ENCODE results near the gene KRTAP26-1. TPM values are rescaled to one million over a fixed set of nuclear protein-coding genes. Genes with fewer than 3 reads are reported as not detected.

The KRTAP26-1 gene
- polyA plus RNA-seq, 1 donor from 2014 or later = not detected

DNA sequence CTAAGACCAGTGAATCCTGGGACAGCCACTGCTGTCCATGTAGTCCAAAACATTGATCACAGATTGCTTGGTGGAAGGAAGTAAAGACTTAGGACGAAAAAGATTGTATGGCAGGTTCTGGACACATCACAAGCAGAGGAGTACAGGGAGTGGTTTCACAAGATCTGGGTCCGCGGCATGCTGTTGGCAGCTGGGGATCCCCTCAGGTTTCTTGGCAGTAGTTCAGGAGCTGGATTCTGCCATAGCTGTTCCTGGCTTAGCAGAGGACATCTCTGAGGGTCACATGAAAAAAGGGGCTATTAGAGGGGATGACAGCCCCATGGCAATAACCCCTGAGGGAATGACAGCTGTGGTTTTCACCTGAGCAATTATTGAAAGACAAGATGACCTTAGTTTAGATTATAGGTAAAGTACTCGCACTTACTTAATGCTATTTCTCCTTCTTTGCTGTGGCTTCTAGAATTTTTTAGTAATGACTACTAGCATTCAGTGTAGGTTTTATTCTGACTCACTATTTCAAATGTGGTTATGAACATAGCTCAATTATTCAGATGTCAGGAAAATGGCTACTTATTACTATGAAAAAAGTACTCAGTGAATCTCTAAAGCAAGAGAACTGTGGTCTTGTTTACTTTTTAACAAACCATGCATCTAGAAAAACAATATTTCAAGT lies 9.2 kb upstream of the KRTAP26-1 start:
- Mint-ChIP-seq H3K9me3 (peaks cover 0 to 11% (median 5%) of the 10 kb centered on the region in 3 donors), H3K27ac (no peak overlapping the region), H3K27me3 (no peaks in the 10 kb centered on the region), H3K4me3 (no peak overlapping the region), H3K36me3 (no peaks in the 10 kb centered on the region), H3K4me1 (no peaks in the 10 kb centered on the region)

DNA sequence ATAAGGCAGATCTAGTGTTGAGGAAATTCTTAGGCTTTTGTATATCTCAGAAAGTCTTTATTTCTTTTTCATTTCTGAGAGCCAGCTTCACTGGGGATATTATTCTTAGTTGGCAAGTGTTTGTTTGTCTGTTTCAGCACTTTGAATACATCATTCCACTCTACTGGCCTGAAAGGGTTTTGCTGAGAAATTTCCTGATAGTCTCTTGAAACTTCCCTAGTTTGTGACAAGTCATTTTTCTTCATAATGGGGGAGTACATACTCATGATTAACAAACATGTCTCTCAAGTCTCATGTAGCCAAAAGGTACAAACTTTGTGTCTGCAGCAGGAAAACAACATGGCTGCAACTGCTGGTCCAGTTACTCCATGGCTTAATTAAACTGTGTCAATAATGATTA lies 6.3 kb upstream of the KRTAP26-1 start:
- no peaks in the 10 kb centered on the region for H3K36me3 Mint-ChIP-seq
- no peak overlapping the region for H3K27ac Mint-ChIP-seq
- no peaks in the 10 kb centered on the region for H3K4me1 Mint-ChIP-seq
- no peak overlapping the region for H3K4me3 Mint-ChIP-seq
- no peaks in the 10 kb centered on the region for H3K27me3 Mint-ChIP-seq
- peaks cover 0 to 20% (median 3%) of the 10 kb centered on the region in 3 donors for H3K9me3 Mint-ChIP-seq

DNA sequence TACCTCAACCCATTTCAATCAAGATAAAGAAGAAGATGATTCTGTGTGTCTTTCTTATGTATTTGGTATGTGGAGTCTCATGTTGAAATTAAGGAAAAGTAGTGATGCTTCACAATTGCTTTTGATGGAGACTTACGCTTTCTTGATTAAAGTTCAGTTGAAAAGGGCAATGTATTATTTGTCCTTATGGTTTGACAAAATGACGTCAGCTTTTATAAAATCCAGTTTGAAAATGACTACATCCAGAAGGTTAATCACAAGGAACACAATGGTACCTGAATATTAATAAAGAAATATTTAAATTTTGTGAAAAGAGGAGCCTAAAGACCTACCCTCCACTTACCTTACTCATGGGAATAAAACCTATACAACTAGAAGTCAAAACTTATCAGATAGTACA lies 4.4 kb downstream of the KRTAP26-1 start:
- Mint-ChIP-seq H3K27me3 (no peaks in the 10 kb centered on the region), H3K9me3 (peaks cover 3 to 9% (median 5%) of the 10 kb centered on the region in 3 donors), H3K4me1 (no peaks in the 10 kb centered on the region), H3K36me3 (no peaks in the 10 kb centered on the region), H3K4me3 (no peak overlapping the region), H3K27ac (no peak overlapping the region)

DNA sequence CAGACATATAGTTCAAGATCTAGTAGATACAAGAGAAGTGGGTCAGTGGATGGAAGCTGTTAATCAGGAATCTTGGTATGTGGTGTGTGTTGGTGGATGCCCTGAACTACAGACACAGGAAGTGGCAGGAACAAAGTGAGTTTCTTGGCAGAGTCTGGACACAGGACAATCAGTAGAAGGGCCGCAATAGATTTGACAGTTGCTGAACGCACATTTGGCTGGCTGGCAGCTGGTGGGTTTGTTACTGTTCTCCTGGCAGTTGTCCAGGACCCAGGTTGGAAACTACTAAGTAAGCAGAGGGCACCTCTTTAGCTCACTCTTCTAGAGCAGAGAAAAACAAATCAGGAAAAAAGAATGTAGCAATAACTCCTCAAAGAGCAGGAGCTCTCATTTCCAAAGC lies 13.2 kb downstream of the KRTAP26-1 start:
- Mint-ChIP-seq H3K9me3 (peaks cover 0 to 6% (median 0%) of the 10 kb centered on the region in 3 donors), H3K27ac (no peak overlapping the region), H3K4me3 (no peak overlapping the region), H3K27me3 (no peaks in the 10 kb centered on the region), H3K4me1 (no peaks in the 10 kb centered on the region), H3K36me3 (no peaks in the 10 kb centered on the region)

DNA sequence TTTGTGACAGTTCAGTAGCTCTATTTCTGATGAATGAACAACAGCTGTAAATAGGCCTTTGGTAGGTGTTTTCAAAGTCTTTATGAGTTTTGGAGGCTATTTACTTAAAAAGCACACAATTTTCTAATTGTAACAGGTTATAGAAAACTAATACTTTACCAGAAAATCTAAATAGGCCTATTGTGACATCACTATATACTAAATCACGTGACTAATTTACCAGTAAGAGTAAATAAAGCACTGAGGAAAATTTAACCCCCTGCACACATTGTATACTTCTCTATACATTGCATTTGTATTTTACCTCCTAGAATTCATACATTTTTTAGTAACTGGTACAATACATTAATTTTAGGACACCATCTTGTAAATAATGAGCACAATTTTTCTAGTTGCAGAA lies 15.0 kb downstream of the KRTAP26-1 start:
- no peak overlapping the region for H3K4me3 Mint-ChIP-seq
- H3K27ac Mint-ChIP-seq = no peak overlapping the region
- no peaks in the 10 kb centered on the region for H3K36me3 Mint-ChIP-seq
- no peaks in the 10 kb centered on the region for H3K27me3 Mint-ChIP-seq
- peaks cover 2 to 8% (median 5%) of the 10 kb centered on the region in 3 donors for H3K9me3 Mint-ChIP-seq
- H3K4me1 Mint-ChIP-seq = no peaks in the 10 kb centered on the region

DNA sequence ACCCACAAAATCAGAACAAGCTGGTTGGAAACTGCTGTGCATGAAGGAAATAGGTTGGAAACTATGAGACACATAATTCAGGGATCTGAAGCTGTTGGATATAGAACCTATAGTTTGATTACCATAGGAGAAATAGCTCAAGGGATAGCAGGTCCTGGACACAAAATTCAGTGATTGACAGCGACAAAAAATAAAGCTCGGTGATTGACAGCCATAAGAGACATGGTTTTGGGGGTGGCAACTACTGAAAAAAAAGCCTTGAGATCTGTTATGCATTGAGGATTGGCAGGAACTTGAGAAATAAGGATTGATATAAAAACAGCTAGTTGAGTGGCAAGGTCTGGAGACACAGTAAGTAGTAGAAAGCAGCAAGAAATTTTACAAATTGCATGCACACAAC lies 30.9 kb downstream of the KRTAP26-1 start, which contains the start of gene KRTAP25-1:
TSS of gene KRTAP25-1 (minus strand) at position 300 of the 400 bp plus-strand sequence. CDS start at position 276, 24 bp downstream.
- Mint-ChIP-seq H3K9me3 (peaks cover 0 to 12% (median 5%) of the 10 kb centered on the region in 3 donors), H3K4me1 (no peaks in the 10 kb centered on the region), H3K36me3 (no peaks in the 10 kb centered on the region), H3K27ac (no peak within 1 kb of the TSS), H3K4me3 (no peak within 1 kb of the TSS), H3K27me3 (no peaks in the 10 kb centered on the region)

DNA sequence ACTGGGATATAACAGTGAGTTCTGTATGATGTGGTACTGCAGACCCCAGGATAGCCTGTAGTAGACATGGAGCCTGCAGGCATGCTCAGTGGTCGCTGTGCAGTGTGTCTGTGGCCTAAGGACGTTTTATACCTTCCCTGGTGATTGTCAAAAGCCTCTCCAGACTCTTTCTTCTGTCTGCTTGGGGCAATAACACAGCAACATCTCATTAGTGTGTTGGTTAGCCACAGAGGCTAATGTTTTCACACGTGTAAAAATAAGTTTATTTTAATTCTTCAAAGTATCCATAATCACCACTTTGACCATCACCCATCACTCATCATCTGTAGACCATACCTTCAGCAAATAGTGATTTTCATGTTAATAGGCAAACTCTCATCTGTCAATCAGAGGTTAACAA lies 37.3 kb downstream of the KRTAP26-1 start, which contains the start of gene KRTAP24-1:
TSS of gene KRTAP24-1 (minus strand) at position 101 of the 400 bp plus-strand sequence. CDS start at position 83, 18 bp downstream.
- H3K4me1 Mint-ChIP-seq = peaks cover 0 to 2% (median 0%) of the 10 kb centered on the region in 3 donors
- peaks cover 0 to 1% (median under 1%) of the 10 kb centered on the region in 3 donors for H3K9me3 Mint-ChIP-seq
- no peaks in the 10 kb centered on the region for H3K36me3 Mint-ChIP-seq
- H3K27ac Mint-ChIP-seq = no peak within 1 kb of the TSS
- H3K4me3 Mint-ChIP-seq = no peak within 1 kb of the TSS
- H3K27me3 Mint-ChIP-seq = no peaks in the 10 kb centered on the region

DNA sequence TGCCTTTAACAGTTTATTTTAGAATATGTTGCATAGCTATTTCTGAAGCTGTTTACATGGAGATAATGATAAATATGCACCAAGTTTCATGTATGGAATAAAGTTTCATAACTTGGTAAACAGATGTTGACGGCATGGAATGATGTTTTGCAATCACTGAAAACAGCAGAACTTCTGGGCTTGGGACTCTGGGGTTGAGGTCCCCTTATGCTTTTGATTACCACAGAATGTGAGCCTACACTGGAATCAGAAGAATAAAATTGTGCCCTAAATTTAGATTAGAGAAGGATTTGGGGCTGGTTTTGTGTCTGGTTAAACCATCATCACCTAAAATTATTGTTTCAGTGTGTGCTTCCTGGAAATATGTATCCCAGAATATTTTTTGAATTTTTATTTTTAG lies 48.5 kb downstream of the KRTAP26-1 start:
- Mint-ChIP-seq H3K4me3 (no peak overlapping the region), H3K27me3 (no peaks in the 10 kb centered on the region), H3K36me3 (no peaks in the 10 kb centered on the region), H3K9me3 (peaks cover 0 to 9% (median 2%) of the 10 kb centered on the region in 3 donors), H3K4me1 (no peaks in the 10 kb centered on the region), H3K27ac (no peak overlapping the region)

DNA sequence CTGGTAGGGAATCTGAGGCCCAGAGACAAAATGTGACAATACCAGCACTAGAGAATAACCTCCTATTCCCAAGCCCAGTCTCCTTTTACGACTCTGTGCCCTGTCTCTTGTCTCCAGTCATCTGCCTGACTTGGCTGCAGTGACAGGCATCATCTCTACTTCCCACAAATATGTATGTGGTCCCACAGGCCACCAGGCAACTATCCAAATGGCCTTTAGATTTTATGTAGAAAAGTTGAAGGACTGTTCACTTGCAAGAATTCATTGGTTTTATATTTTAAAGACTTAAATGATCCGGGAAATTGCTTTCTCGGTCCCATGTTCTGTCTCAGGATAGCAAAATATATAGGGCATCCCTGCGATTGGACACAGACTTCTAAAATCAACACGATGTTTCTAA lies 49.0 kb downstream of the KRTAP26-1 start:
- Mint-ChIP-seq H3K4me1 (no peaks in the 10 kb centered on the region), H3K9me3 (peaks cover 0 to 9% (median 2%) of the 10 kb centered on the region in 3 donors), H3K27me3 (no peaks in the 10 kb centered on the region), H3K4me3 (no peak overlapping the region), H3K36me3 (no peaks in the 10 kb centered on the region), H3K27ac (no peak overlapping the region)

DNA sequence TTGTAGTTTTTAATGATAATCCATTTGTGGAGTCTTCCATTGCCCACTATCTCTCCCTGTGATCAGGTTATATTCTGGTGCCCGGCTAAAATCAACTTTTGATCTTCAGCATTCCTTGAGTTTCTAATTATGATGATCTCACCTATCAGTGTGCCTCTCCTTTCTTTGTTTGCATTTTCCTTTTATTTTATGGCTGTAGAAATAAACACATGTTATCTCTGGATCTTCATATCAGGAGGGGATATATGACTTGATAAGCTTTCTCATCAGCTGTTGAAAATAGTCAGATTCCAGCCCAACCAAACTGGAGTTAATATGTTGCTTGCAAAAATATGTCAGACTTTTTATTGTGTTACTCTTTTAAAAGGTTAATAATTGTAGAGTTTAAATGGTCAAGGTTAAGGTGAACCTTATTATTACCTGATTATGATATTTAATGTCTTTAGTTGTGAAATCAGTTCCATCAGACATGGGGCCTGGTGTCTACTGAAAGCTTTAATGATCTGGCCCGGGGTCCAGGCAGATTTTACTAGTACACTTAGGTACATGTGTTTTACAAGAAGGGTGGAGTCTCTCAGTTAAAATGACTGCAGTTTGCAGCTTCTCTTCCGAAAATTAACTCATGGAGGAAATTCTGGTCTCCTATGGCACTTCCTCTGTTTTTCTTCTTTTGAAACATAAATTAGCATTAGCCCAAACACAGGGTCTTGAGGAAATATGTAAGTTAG lies 50.1 kb downstream of the KRTAP26-1 start:
- H3K27me3 Mint-ChIP-seq = no peaks in the 10 kb centered on the region
- H3K36me3 Mint-ChIP-seq = no peaks in the 10 kb centered on the region
- no peak overlapping the region for H3K27ac Mint-ChIP-seq
- peaks cover 0 to 9% (median 4%) of the 10 kb centered on the region in 3 donors for H3K9me3 Mint-ChIP-seq
- H3K4me1 Mint-ChIP-seq = no peaks in the 10 kb centered on the region
- H3K4me3 Mint-ChIP-seq = no peak overlapping the region

Other genes with a start within 250 kb of the KRTAP26-1 start
- not detected for gene CLDN17, start 153.5 kb downstream of the KRTAP26-1 start, polyA plus RNA-seq
- not detected for gene CLDN8, start 104.2 kb downstream of the KRTAP26-1 start, polyA plus RNA-seq
- gene KRTAP24-1, start 37.4 kb downstream of the KRTAP26-1 start, polyA plus RNA-seq = not detected
- not detected for gene KRTAP25-1, start 30.8 kb downstream of the KRTAP26-1 start, polyA plus RNA-seq
- gene KRTAP27-1, start 17.4 kb upstream of the KRTAP26-1 start, polyA plus RNA-seq = not detected
- not detected for gene KRTAP23-1, start 28.3 kb upstream of the KRTAP26-1 start, polyA plus RNA-seq
- gene KRTAP13-2, start 52.0 kb upstream of the KRTAP26-1 start, polyA plus RNA-seq = not detected
- gene KRTAP13-1, start 75.7 kb upstream of the KRTAP26-1 start, polyA plus RNA-seq = not detected
- gene KRTAP13-3, start 105.6 kb upstream of the KRTAP26-1 start, polyA plus RNA-seq = not detected
- gene KRTAP13-4, start 109.9 kb upstream of the KRTAP26-1 start, polyA plus RNA-seq = not detected
- not detected for gene KRTAP15-1, start 120.0 kb upstream of the KRTAP26-1 start, polyA plus RNA-seq
- not detected for gene KRTAP19-1, start 160.1 kb upstream of the KRTAP26-1 start, polyA plus RNA-seq
- not detected for gene KRTAP19-2, start 167.1 kb upstream of the KRTAP26-1 start, polyA plus RNA-seq
- not detected for gene KRTAP19-3, start 171.7 kb upstream of the KRTAP26-1 start, polyA plus RNA-seq
- not detected for gene KRTAP19-4, start 176.8 kb upstream of the KRTAP26-1 start, polyA plus RNA-seq
- gene KRTAP19-5, start 181.8 kb upstream of the KRTAP26-1 start, polyA plus RNA-seq = not detected
- not detected for gene KRTAP19-6, start 221.5 kb upstream of the KRTAP26-1 start, polyA plus RNA-seq
- gene KRTAP19-7, start 241.0 kb upstream of the KRTAP26-1 start, polyA plus RNA-seq = not detected

Data from IgD-negative memory B cell (primary cell).